Spleen (tissue), 7 donors: Measurements from ENCODE around the gene TRIM32.

Source experiments
- POLR2A ChIP-seq, 3 donors: fragments of 450-650 bp; IDR thresholded peaks; one replicate each; pipeline ENCODE4 v1.5.1; 2017; ENCODE audit warnings: antibody characterized with exemption in 3 of 3, mild to moderate bottlenecking in 1 of 3
- TF ChIP-seq, protein P1 (sequence below), 11 experiments: fragments of 200-600 bp in 7 of 11; fragments of 450-650 bp in 4 of 11; sonication (generic) in 4 of 11; IDR thresholded peaks in 8 of 11; conservative IDR thresholded peaks in 3 of 11; 1 replicate in 7 of 11; 2 replicates in 4 of 11; pipeline versions ENCODE4 v1.4.0 to v1.8.0; 2016 to 2021; ENCODE audit warnings: antibody characterized with exemption in 11 of 11, inconsistent platforms in 4 of 11, mild to moderate bottlenecking in 1 of 11
- donor health status: DM: no; HTN: no; CAD: no; lungs with moderate emphysema.
- donor health status: DM: no; HTN: no; CAD: no.
- donor health status: DM: no; HTN: no; CAD: no.

DNA sequence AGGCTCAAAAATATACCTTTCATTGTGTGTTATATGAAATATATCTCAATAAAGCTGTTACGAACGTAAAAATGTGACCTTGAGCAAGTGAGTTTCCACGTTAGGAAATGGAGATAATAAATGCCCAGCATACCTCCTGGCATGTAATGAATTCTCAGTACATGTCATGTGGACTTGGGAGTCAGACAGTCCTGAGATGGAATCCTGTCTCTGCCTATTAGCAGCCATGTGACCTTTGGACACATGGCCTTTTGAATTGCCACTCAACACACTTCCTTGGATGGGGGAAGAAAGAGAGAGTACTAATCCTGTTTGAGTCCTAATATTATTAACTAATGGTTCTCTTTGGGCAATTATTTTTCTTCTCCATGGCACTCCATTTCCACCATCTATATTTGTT is 25.7 kb downstream of the TRIM32 start:
- TF ChIP-seq, protein P1, sequence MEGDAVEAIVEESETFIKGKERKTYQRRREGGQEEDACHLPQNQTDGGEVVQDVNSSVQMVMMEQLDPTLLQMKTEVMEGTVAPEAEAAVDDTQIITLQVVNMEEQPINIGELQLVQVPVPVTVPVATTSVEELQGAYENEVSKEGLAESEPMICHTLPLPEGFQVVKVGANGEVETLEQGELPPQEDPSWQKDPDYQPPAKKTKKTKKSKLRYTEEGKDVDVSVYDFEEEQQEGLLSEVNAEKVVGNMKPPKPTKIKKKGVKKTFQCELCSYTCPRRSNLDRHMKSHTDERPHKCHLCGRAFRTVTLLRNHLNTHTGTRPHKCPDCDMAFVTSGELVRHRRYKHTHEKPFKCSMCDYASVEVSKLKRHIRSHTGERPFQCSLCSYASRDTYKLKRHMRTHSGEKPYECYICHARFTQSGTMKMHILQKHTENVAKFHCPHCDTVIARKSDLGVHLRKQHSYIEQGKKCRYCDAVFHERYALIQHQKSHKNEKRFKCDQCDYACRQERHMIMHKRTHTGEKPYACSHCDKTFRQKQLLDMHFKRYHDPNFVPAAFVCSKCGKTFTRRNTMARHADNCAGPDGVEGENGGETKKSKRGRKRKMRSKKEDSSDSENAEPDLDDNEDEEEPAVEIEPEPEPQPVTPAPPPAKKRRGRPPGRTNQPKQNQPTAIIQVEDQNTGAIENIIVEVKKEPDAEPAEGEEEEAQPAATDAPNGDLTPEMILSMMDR (IDR thresholded peaks at IDR 0.05 in 8 of 11, conservative IDR thresholded peaks at IDR 0.05 in 3 of 11): no peak
- no peak for TF ChIP-seq POLR2A (IDR thresholded peaks at IDR 0.05)
